Measurements from ENCODE around the gene TTC13.

Gene TTC13

GRCh38 chr1:230935852-230936251 is 42.8 kb downstream of the TTC13 start:
- no peak for DNase-seq (ENCODE audit: low read depth, low spot score)
- Histone ChIP-seq H3K4me3 (no peak overlapping the region), H3K36me3 (ENCODE audit: insufficient read depth, low read length) (peaks cover 7% of the 10 kb centered on the region; the same call in 1 of the 2 replicates), H3K27ac (no peak overlapping the region), H3K9ac (ENCODE audit: insufficient read length) (no peak overlapping the region), H3K9me3 (ENCODE audit: low read depth, low read length) (no peaks in the 10 kb centered on the region)
- no peak for TF ChIP-seq POLR2AphosphoS5 (IDR thresholded peaks at IDR 0.05; ENCODE audit: borderline replicate concordance, low read depth, low read length)

DNA sequence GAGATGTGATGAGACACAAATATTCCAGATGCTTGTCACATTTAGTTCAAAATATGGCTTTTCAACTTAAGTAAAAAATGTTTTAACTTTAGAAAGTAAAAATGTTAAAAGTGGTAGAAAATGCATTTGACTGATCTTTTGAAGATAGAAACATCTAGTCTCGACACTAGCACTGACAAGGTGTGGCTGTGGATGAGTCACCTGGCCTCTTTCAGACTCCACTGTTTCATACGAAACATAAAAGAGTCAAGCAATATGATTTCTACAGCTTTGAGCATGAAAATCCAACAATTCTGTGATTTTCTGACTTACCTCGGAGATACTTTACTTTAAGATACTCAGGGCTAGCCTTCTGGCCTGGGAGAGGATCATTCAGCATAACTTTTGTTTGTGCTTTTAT is 47.7 kb downstream of the TTC13 start:
- Histone ChIP-seq H3K36me3 (ENCODE audit: insufficient read depth, low read length) (peaks cover 30% of the 10 kb centered on the region), H3K4me3 (no peak overlapping the region), H3K9me3 (ENCODE audit: low read depth, low read length) (no peaks in the 10 kb centered on the region), H3K9ac (ENCODE audit: insufficient read length) (no peak overlapping the region), H3K27ac (no peak overlapping the region)
- TF ChIP-seq EZH2 (IDR thresholded peaks at IDR 0.05) (no peak), POLR2AphosphoS5 (IDR thresholded peaks at IDR 0.05; ENCODE audit: borderline replicate concordance, low read depth, low read length) (no peak), FOXP2 (optimal IDR thresholded peaks at IDR 0.05; ENCODE audit: control extremely low read depth, extremely low read length, insufficient read depth) (no peak)
- no peak for DNase-seq (ENCODE audit: low read depth, low spot score)

- H3K9me3 ChIP-seq (ENCODE audit: low read depth, low read length), result no peaks in the 10 kb centered on the region
- H3K36me3 ChIP-seq (ENCODE audit: insufficient read depth, low read length), result peaks cover 36% of the 10 kb centered on the region
Measured at GRCh38 chr1:230926182-230926581, 52.5 kb downstream of the TTC13 start.

DNA sequence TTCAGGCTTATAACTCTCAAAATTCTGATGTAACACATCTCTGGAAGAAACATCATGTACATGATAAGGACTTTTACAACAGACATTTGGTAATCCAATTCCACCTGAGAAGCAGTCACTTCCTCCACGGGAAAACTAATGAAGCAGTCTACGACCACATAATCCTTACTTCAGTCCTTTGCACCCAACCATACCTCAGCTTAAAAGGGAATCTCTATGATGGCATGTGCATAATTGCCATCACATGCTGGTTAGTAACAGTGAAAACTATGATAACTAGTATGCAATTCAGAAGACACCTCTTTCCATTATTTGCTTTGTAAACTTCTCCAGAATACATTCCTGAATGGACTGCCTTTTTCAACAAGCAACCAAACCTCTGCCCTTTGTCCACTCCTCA is 53.1 kb downstream of the TTC13 start:
- no peak for TF ChIP-seq POLR2AphosphoS5 (IDR thresholded peaks at IDR 0.05; ENCODE audit: borderline replicate concordance, low read depth, low read length)
- TF ChIP-seq FOXP2 (optimal IDR thresholded peaks at IDR 0.05; ENCODE audit: control extremely low read depth, extremely low read length, insufficient read depth), result no peak
- TF ChIP-seq EZH2 (IDR thresholded peaks at IDR 0.05), result no peak
- peaks cover 33% of the 10 kb centered on the region for H3K36me3 ChIP-seq (ENCODE audit: insufficient read depth, low read length)
- DNase-seq (ENCODE audit: low read depth, low spot score), result no peak
- H3K4me3 ChIP-seq, result no peak overlapping the region
- no peaks in the 10 kb centered on the region for H3K9me3 ChIP-seq (ENCODE audit: low read depth, low read length)
- H3K9ac ChIP-seq (ENCODE audit: insufficient read length), result no peak overlapping the region
- no peak overlapping the region for H3K27ac ChIP-seq

More at GRCh38 chr1:230926182-230926581, 52.5 kb downstream of the TTC13 start:
- Histone ChIP-seq H3K4me3 (no peak overlapping the region), H3K9ac (ENCODE audit: insufficient read length) (no peak overlapping the region), H3K27ac (no peak overlapping the region)
- DNase-seq (ENCODE audit: low read depth, low spot score), result no peak
- TF ChIP-seq EZH2 (IDR thresholded peaks at IDR 0.05) (no peak), FOXP2 (optimal IDR thresholded peaks at IDR 0.05; ENCODE audit: control extremely low read depth, extremely low read length, insufficient read depth) (no peak), POLR2AphosphoS5 (IDR thresholded peaks at IDR 0.05; ENCODE audit: borderline replicate concordance, low read depth, low read length) (no peak)

DNA sequence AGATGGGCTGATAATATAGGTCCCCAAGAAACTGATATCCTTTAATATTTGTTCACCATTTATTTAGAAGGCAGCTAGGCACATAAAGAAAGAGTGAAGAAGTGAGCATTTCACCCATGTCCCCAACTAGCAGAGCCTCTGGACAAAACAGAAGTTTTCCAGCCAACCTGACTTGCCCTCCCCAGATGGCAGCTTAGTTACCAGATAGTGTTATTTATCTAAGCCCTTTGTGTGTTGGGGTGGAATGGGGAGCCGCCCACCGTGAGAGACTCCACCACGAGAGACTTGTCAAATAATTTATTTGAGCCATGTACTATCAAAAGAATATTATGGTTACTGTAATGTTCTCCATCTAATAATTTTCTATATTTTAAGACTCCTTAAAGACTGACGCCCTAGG is 55.5 kb downstream of the TTC13 start:
- no peak overlapping the region for H3K9ac ChIP-seq (ENCODE audit: insufficient read length)
- H3K36me3 ChIP-seq (ENCODE audit: insufficient read depth, low read length), result peaks cover 27% of the 10 kb centered on the region; the same call in 1 of the 2 replicates
- TF ChIP-seq POLR2AphosphoS5 (IDR thresholded peaks at IDR 0.05; ENCODE audit: borderline replicate concordance, low read depth, low read length) (no peak), EZH2 (IDR thresholded peaks at IDR 0.05) (no peak), FOXP2 (optimal IDR thresholded peaks at IDR 0.05; ENCODE audit: control extremely low read depth, extremely low read length, insufficient read depth) (no peak)
- H3K4me3 ChIP-seq, result no peak overlapping the region
- no peaks in the 10 kb centered on the region for H3K9me3 ChIP-seq (ENCODE audit: low read depth, low read length)
- no peak overlapping the region for H3K27ac ChIP-seq
- no peak for DNase-seq (ENCODE audit: low read depth, low spot score)

DNA sequence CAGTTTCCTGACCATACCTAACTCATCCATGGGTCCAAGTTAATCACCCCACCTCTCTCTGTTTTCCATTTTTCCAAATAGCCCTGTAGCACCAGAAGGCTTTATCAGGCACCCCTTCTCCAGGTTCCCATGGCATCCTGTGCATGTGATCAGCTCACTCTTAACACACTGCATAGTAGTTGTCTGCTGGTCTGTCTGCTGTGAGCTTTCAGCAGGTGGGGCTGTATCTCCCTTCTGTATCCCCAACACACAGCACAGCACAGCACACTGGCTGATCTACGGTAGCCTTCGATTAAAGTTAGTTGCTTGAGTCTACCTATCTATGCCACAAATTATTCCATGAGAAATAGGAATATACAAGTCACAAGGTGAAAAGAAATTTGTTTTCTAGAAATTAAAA is 56.0 kb downstream of the TTC13 start:
- no peak for TF ChIP-seq EZH2 (IDR thresholded peaks at IDR 0.05)
- no peak for TF ChIP-seq POLR2AphosphoS5 (IDR thresholded peaks at IDR 0.05; ENCODE audit: borderline replicate concordance, low read depth, low read length)
- no peak for TF ChIP-seq FOXP2 (optimal IDR thresholded peaks at IDR 0.05; ENCODE audit: control extremely low read depth, extremely low read length, insufficient read depth)
- peaks cover 23% of the 10 kb centered on the region; the same call in 1 of the 2 replicates for H3K36me3 ChIP-seq (ENCODE audit: insufficient read depth, low read length)
- H3K9ac ChIP-seq (ENCODE audit: insufficient read length), result no peak overlapping the region
- H3K4me3 ChIP-seq, result no peak overlapping the region
- no peak overlapping the region for H3K27ac ChIP-seq
- DNase-seq (ENCODE audit: low read depth, low spot score), result no peak
- no peaks in the 10 kb centered on the region for H3K9me3 ChIP-seq (ENCODE audit: low read depth, low read length)

GRCh38 chr1:230919207-230919606 is 59.5 kb downstream of the TTC13 start:
- H3K27ac ChIP-seq, result no peak overlapping the region
- peak; percentile 16 for DNase-seq (ENCODE audit: low read depth, low spot score)
- H3K4me3 ChIP-seq, result no peak overlapping the region
- H3K9ac ChIP-seq (ENCODE audit: insufficient read length), result no peak overlapping the region
- no peak for TF ChIP-seq POLR2AphosphoS5 (IDR thresholded peaks at IDR 0.05; ENCODE audit: borderline replicate concordance, low read depth, low read length)
- no peak for TF ChIP-seq FOXP2 (optimal IDR thresholded peaks at IDR 0.05; ENCODE audit: control extremely low read depth, extremely low read length, insufficient read depth)
- TF ChIP-seq EZH2 (IDR thresholded peaks at IDR 0.05), result no peak
- no peaks in the 10 kb centered on the region for H3K9me3 ChIP-seq (ENCODE audit: low read depth, low read length)
- H3K36me3 ChIP-seq (ENCODE audit: insufficient read depth, low read length), result peaks cover 7% of the 10 kb centered on the region; the same call in 1 of the 2 replicates

DNA sequence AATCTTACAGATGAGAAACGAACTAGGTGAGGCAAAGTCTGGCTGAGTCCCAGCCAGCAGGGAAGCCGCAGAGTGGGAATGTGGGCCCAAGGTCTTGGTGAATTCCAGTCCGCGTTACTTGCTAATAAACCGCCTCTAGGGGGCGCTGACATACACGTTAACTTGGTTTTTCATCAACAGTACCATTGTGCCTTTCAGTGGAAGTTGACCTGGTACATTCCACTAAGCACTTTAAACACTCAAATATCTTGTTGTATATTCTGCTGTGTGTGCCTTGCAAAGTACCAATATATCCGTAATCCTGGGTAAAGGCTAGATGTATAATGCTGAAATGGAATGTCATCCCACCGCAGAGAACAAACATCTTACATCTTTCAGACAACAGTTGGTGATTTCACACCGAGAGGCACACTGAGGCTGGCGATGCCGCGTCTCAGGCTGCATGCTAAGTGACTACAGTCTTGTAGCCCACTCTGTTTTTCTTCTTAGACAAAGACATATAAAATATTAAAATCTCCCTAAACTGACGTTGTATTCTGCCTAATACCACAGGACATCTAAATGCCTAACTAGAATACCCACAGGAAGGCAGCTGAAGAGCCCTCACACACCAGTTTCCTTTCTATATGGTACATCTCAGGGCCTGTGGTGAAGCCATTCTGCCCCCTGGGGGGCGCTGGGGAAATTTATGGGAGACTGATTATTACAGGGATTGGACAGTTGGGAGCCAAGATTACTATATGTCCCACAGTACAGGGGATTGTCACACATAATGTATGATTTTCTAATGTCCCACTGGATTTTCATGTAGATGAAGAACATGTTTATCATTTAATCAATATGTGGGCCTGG is 61.2 kb downstream of the TTC13 start:
- peak; percentile 62 for DNase-seq (ENCODE audit: low read depth, low spot score)
- H3K36me3 ChIP-seq (ENCODE audit: insufficient read depth, low read length), result peaks cover 4% of the 10 kb centered on the region; the same call in 1 of the 2 replicates

More for the DNA sequence above, 61.2 kb downstream of the TTC13 start:
- no peak for TF ChIP-seq FOXP2 (optimal IDR thresholded peaks at IDR 0.05; ENCODE audit: control extremely low read depth, extremely low read length, insufficient read depth)
- TF ChIP-seq POLR2AphosphoS5 (IDR thresholded peaks at IDR 0.05; ENCODE audit: borderline replicate concordance, low read depth, low read length), result no peak
- no peak for TF ChIP-seq EZH2 (IDR thresholded peaks at IDR 0.05)
- no peaks in the 10 kb centered on the region for H3K9me3 ChIP-seq (ENCODE audit: low read depth, low read length)
- no peak overlapping the region for H3K9ac ChIP-seq (ENCODE audit: insufficient read length)
- H3K27ac ChIP-seq, result no peak overlapping the region
- H3K4me3 ChIP-seq, result no peak overlapping the region

Data from SK-N-MC (cell line).